Activated naive CD4-positive, alpha-beta T cell treated with anti-CD3 and anti-CD28 coated beads for 36 hours (primary cell): ENCODE results near the gene RUSF1. TPM values are rescaled to one million over a fixed set of nuclear protein-coding genes. Genes with fewer than 3 reads are reported as not detected.
"Not testable (repeated sequence)": the region's sequence is repeated elsewhere in the genome, so short reads cannot be mapped to it uniquely, and the experiment has no call there.

Source experiments
- CTCF ChIA-PET: fragments of 350-600 bp; sonication (Branson Sonifier 250); formaldehyde crosslinking; loops from one replicate; lab custom pipeline; 2021; ENCODE audit warnings: antibody characterized with exemption; lab: Charles Lee
- DNase-seq: peaks from one replicate; pipeline ENCODE4 v3.0.0-alpha.2; 2020
- H3K27ac Mint-ChIP-seq: one replicate; pipeline ENCODE4 v1.8.0; 2021; ENCODE audit warnings: mild to moderate bottlenecking, mixed read lengths
- H3K27me3 Mint-ChIP-seq: one replicate; pipeline ENCODE4 v1.8.0; 2021; ENCODE audit warnings: low read depth, mixed read lengths
- H3K36me3 Mint-ChIP-seq: one replicate; pipeline ENCODE4 v1.8.0; 2021; ENCODE audit warnings: low read depth, mixed read lengths
- H3K4me1 Mint-ChIP-seq: one replicate; pipeline ENCODE4 v1.8.0; 2021; ENCODE audit warnings: low read depth, mixed read lengths
- H3K4me3 Mint-ChIP-seq: one replicate; pipeline ENCODE4 v1.8.0; 2021; ENCODE audit warnings: mild to moderate bottlenecking, moderate library complexity, mixed read lengths
- H3K9me3 Mint-ChIP-seq: one replicate; pipeline ENCODE4 v1.8.0; 2021; ENCODE audit warnings: mixed read lengths
- intact Hi-C: fragments of 100-400 bp; cut with micrococcal nuclease; formaldehyde crosslinking; loops from one replicate; pipeline ENCODE4 v1.15.1; 2023
- total RNA-seq, 2 experiments: library from RNA; stranded (reverse); gene quantifications; one replicate each; pipeline ENCODE4 v1.2.3, GENCODE V29; 2021

The RUSF1 gene
- total RNA-seq, result 10 to 100 TPM; 24.0 to 26.0 TPM

DNA sequence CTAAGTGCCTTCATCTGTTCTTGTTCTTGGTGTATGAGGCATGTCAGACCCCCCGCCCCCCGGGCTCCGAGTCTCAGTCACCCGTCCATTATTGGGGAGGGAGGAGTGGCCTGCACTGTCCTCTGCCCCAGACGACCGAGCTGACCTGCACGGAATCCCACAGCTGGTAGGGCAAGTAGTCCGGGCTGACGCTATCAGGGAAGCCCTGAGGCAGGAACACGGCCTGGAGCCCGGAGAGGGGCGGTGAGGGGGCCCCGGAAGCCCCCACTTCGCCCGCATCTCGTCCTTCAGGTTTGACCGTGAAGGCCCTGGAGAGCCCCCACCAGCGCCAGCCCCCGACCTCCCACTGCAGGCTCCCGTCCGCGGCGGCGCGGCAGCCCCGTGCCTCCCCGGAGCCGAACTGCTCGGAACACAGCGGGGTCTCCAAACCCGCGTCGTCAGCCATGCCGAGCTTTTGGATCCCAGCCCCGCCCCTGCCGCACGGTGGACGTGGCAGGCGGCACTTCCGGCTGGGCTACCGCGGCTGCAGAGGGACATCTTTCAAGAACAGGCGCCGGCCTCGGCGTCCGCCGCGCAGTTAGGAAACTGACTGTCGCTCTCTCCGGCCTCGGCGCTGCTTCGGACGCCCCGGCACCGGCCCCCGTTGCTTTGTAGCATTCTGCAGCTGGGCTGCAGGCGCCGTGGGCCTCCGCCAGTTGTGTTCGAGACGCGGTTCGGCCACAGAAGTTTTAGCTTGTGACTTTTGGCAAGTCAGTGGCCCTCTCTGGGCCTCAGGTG is at the start of gene RUSF1:
Gene RUSF1 (minus strand): TSS at position 463 of the 777 bp plus-strand sequence. CDS start 18 bp downstream, at position 445.
- peak; percentile 91 for DNase-seq
- no peaks in the 10 kb centered on the region for H3K27me3 Mint-ChIP-seq
- peak within 1 kb of the TSS; percentile 92 for H3K4me3 Mint-ChIP-seq
- intact Hi-C loops, result loop anchor here (2.0 kb wide), 4 partner anchors 21 to 361 kb away; no protein-coding TSS in a partner anchor
- H3K9me3 Mint-ChIP-seq, result no peaks in the 10 kb centered on the region
- peaks cover 42% of the 10 kb centered on the region for H3K4me1 Mint-ChIP-seq
- H3K36me3 Mint-ChIP-seq, result peaks cover 3% of the 10 kb centered on the region
- H3K27ac Mint-ChIP-seq, result peak within 1 kb of the TSS; percentile 97
- CTCF ChIA-PET, result no interaction called here

DNA sequence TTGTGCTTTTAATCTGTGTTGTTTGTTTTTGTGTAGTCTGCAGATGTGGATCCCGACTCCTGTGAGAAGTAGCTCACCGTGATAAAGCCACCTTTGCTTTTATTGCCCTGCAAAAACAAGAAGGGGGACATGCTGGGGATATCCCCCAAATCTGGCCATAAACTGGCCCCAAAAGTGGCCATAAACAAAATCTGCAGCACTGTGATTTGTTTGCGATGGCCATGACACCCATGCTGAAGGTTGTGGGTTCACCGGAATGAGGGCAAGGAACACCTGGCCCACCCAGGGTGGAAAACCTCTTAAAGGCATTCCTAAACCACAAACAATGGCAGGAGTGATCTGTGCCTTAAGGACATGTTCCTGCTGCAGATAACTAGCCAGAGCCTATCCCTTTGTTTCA is 34.6 kb upstream of the RUSF1 start:
- H3K27me3 Mint-ChIP-seq, result peaks cover 16% of the 10 kb centered on the region
- peaks cover 4% of the 10 kb centered on the region for H3K4me1 Mint-ChIP-seq
- H3K4me3 Mint-ChIP-seq, result no peak overlapping the region
- CTCF ChIA-PET, result no interaction called here
- peaks cover 11% of the 10 kb centered on the region for H3K9me3 Mint-ChIP-seq
- intact Hi-C loops, result no loop called here
- H3K36me3 Mint-ChIP-seq, result peaks cover 5% of the 10 kb centered on the region
- DNase-seq, result no peak
- no peak overlapping the region for H3K27ac Mint-ChIP-seq

DNA sequence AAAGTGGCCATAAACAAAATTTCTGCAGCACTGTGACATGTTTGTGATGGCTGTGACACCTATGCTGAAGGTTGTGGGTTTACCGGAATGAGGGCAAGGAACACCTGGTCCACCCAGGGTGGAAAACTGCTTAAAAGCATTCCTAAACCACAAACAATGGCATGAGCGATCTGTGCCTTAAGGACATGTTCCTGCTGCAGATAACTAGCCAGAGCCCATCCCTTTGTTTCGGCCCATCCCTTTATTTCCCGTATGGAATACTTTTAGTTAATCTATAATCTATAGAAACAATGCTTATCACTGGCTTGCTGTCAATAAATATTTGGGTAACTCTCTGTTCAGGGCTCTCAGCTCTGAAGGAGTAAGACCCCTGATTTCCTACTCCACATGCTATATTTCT is 31.6 kb upstream of the RUSF1 start:
- Mint-ChIP-seq H3K27me3 (peaks cover 27% of the 10 kb centered on the region), H3K9me3 (peaks cover 11% of the 10 kb centered on the region)
- DNase-seq, H3K4me3 Mint-ChIP-seq, H3K36me3 Mint-ChIP-seq, intact Hi-C loops, H3K4me1 Mint-ChIP-seq, H3K27ac Mint-ChIP-seq: not testable (repeated sequence)
- CTCF ChIA-PET, result interaction anchor here (0.6 to 0.9 kb wide), 2 partner anchors 9 to 32 kb away, joined by 3 read pairs; no protein-coding TSS in a partner anchor

DNA sequence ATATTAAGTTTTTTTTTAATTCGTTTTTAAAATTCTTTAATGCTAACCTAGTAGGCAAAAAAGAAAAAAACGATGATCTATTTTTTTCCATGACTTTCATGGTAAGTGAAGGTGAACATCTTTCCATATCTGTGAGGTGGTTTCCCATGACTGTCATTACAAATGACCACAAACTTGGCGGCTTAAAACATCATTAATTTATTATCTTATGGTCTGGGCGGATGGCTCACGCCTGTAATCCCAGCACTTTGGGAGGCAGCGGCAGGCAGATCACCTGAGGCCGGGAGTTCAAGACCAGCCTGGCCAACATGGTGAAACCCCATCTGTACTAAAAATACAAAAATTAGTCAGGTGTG is 30.0 kb upstream of the RUSF1 start:
- H3K9me3 Mint-ChIP-seq, result peaks cover 11% of the 10 kb centered on the region
- H3K27ac Mint-ChIP-seq, intact Hi-C loops, H3K36me3 Mint-ChIP-seq, H3K4me3 Mint-ChIP-seq, DNase-seq, CTCF ChIA-PET, H3K4me1 Mint-ChIP-seq: not testable (repeated sequence)
- peaks cover 27% of the 10 kb centered on the region for H3K27me3 Mint-ChIP-seq

DNA sequence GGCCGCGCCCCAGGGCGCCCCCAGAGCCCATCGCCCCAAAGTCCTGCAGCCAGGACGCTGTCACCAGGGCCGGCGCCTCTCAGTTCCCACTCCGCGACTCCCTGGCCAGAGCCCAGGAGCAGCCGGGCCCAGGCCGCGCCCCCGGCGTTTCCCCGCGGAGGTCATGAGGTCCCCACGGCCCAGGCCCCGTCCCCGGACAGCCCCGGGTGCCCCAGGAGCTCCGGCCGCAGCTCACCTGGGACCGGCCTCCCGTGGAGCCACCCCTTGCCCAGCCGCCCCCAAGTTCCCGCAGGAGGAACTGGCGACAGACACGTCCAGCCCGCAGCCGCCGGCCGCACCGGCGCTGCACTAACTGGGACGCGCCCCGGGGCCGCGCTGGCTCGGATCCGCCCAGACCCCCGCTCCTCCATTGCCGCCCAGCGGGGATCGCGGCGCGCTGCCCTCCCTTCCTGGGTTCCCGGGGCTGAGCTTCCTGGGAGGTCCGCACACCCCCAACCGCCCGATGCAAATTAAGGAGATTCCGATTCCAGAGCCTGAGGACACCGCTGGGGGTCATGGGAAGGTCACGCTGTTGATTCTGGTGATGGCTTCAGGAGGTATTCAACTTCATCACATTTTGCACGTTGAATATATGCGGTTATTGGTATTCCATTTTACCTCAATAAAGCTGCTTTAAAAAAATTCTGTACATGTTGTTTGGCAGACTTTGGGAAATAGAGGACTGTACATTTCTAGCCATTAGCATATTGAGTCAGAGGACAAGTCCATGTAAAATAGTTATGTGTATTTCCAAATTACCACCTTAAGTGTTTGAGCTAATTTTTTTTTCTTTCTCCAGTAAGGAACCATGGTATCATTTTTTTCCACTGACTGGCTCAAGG is 29.4 kb upstream of the RUSF1 start:
- no peak for DNase-seq
- no peak overlapping the region for H3K27ac Mint-ChIP-seq
- peaks cover 27% of the 10 kb centered on the region for H3K27me3 Mint-ChIP-seq
- intact Hi-C loops, result no loop called here
- peaks cover 5% of the 10 kb centered on the region for H3K36me3 Mint-ChIP-seq
- H3K4me1 Mint-ChIP-seq, result peaks cover 7% of the 10 kb centered on the region
- CTCF ChIA-PET, result no interaction called here
- H3K4me3 Mint-ChIP-seq, result peak overlapping the region; percentile 43
- peaks cover 11% of the 10 kb centered on the region for H3K9me3 Mint-ChIP-seq

DNA sequence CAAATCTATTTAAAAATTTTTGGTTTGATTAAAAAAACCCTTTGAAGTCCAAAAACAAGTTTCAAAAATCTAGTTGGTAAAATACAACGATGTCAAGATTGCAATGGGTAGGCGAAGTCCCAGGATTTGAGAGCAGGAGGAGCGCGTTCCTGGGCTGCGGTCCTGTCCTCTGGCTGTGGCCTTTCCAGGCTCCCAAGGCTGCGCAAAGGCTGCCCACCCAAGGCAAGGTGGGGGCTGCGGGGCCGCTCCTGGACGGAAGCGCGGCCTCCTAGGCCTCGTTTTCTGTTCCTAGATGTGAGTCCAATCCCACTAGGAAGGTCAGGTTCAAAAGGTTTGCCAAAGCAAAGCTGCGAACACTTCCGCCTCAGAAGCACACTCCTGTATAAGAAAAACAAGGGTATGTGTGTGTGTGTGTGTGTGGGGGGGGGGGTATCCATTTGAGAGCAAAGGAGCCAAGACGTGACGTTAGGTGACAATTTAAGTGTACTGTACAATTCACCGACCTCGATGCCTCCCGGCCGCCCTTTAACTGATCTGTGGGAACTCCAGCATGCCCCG is 28.7 kb upstream of the RUSF1 start:
- Mint-ChIP-seq H3K36me3 (peaks cover 5% of the 10 kb centered on the region), H3K4me1 (peaks cover 7% of the 10 kb centered on the region), H3K27ac (no peak overlapping the region), H3K9me3 (peaks cover 11% of the 10 kb centered on the region), H3K4me3 (no peak overlapping the region), H3K27me3 (peaks cover 27% of the 10 kb centered on the region)
- intact Hi-C loops, result no loop called here
- CTCF ChIA-PET, result no interaction called here
- DNase-seq, result no peak

DNA sequence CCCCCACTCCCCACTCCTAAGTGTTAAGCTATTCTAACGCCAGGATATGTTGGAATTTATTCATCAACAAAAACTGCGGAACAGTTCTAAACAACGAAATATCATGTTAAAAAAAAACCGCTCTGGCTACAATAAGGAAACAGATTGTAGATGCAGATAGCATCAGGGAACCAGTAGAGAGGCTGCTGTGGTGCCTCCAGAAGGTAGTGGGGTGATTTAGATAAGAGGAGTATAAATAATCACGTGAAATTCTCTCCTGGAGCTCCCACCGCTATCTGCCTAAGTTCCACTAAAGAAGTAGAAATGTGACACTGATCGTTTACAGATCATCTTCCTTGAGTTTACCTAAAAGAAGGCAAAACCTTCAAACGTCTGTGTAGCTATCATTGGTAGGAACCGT is 27.5 kb upstream of the RUSF1 start:
- CTCF ChIA-PET, result no interaction called here
- DNase-seq, result no peak
- peaks cover 27% of the 10 kb centered on the region for H3K27me3 Mint-ChIP-seq
- no peak overlapping the region for H3K4me3 Mint-ChIP-seq
- H3K4me1 Mint-ChIP-seq, result peaks cover 7% of the 10 kb centered on the region
- peaks cover 11% of the 10 kb centered on the region for H3K9me3 Mint-ChIP-seq
- no peak overlapping the region for H3K27ac Mint-ChIP-seq
- intact Hi-C loops, result no loop called here
- peaks cover 5% of the 10 kb centered on the region for H3K36me3 Mint-ChIP-seq

DNA sequence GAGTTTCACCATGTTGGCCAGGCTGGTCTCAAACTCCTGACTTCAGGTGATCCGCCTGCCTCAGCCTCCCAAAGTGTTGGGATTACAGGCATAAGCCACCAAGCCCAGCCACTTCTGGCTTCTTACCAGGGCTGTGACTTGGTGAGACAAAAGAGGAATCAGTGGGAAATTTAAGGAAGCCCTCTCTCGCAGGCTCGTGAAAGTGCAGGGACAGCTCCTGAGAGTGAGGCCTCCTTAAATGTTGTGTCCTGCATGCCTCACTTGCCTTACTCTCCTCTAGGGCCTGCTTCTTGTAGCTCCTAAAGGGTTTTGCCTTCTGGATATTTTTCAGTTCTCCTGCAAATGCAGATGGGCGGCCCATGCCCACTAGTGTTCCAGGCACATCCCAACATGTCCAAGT is 24.7 kb upstream of the RUSF1 start:
- DNase-seq, result no peak
- Mint-ChIP-seq H3K27me3 (peaks cover 20% of the 10 kb centered on the region), H3K4me3 (no peak overlapping the region), H3K9me3 (no peaks in the 10 kb centered on the region), H3K27ac (no peak overlapping the region), H3K36me3 (no peaks in the 10 kb centered on the region), H3K4me1 (peaks cover 21% of the 10 kb centered on the region)
- CTCF ChIA-PET, result no interaction called here
- intact Hi-C loops, result no loop called here

DNA sequence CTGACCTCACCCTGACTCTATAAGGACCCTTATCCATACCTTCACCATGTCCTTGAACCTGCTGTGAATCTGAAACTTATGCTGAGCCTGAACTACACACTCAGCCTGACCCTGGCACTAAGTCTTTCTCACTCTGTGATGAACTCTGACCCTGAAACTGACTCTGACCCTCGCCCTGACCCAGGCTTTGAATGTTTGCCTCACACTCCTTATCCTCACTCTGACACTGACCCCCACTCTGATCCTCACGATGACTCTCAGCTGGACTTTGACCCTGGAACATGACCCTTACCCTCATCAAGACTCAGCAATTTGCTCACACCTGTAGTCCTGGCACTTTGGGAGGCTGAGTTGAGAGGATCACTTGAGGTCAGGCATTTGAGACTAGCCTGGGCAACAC is 23.9 kb upstream of the RUSF1 start:
- H3K27me3 Mint-ChIP-seq, result peaks cover 16% of the 10 kb centered on the region
- no peak for DNase-seq
- H3K4me1 Mint-ChIP-seq, result peaks cover 22% of the 10 kb centered on the region
- no peak overlapping the region for H3K4me3 Mint-ChIP-seq
- intact Hi-C loops, result no loop called here
- no peak overlapping the region for H3K27ac Mint-ChIP-seq
- no peaks in the 10 kb centered on the region for H3K36me3 Mint-ChIP-seq
- no peaks in the 10 kb centered on the region for H3K9me3 Mint-ChIP-seq
- CTCF ChIA-PET, result no interaction called here

DNA sequence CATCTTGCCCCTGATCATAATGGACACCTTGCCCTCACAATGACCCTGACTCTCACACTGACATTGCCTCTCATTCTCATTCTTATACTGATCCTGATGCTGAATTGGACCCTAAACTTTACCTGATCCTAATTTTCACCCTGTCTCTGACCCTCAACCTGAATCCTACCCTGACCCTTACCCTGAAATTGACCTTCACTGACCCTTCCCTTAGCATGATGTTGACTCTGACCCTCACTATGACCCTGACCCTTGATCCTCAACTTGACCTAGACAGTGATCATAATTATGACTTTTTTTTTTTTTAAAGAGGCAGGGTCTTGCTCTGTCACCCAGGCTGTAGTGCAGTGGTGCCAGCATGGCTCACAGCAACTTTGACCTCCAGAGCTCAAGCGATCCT is 22.9 kb upstream of the RUSF1 start:
- H3K9me3 Mint-ChIP-seq, result no peaks in the 10 kb centered on the region
- DNase-seq, result no peak
- intact Hi-C loops, result no loop called here
- H3K4me1 Mint-ChIP-seq, result peaks cover 22% of the 10 kb centered on the region
- peaks cover 13% of the 10 kb centered on the region for H3K27me3 Mint-ChIP-seq
- no peak overlapping the region for H3K27ac Mint-ChIP-seq
- CTCF ChIA-PET, result interaction anchor here (0.7 kb wide), 1 partner anchor 8 kb away, joined by 3 read pairs; no protein-coding TSS in a partner anchor
- H3K36me3 Mint-ChIP-seq, result no peaks in the 10 kb centered on the region
- H3K4me3 Mint-ChIP-seq, result no peak overlapping the region

DNA sequence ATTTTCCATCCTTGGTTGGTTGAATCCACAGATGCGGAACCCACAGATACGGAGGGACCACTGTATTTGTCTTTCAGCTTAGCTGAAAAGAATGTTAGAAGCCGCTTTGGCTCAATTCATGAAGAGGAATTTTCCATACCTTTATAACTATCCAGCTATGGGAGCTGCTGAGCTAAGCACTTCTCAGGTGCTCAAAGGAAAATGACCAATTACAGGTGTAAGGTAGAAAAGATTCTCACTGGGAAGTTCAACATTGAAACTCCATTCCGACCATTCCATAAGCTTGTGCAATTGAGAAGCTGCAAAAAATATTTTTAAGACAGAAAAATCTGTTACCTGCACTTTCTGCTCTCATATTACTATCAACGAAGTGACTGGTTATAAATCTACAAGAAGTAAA is 22.2 kb upstream of the RUSF1 start:
- H3K4me1 Mint-ChIP-seq, result peaks cover 21% of the 10 kb centered on the region
- H3K4me3 Mint-ChIP-seq, result no peak overlapping the region
- peaks cover 8% of the 10 kb centered on the region for H3K27me3 Mint-ChIP-seq
- no peaks in the 10 kb centered on the region for H3K9me3 Mint-ChIP-seq
- DNase-seq, result no peak
- H3K36me3 Mint-ChIP-seq, result no peaks in the 10 kb centered on the region
- CTCF ChIA-PET, result interaction anchor here (0.7 kb wide), 1 partner anchor 9 kb away, joined by 3 read pairs; no protein-coding TSS in a partner anchor
- no peak overlapping the region for H3K27ac Mint-ChIP-seq
- intact Hi-C loops, result no loop called here

DNA sequence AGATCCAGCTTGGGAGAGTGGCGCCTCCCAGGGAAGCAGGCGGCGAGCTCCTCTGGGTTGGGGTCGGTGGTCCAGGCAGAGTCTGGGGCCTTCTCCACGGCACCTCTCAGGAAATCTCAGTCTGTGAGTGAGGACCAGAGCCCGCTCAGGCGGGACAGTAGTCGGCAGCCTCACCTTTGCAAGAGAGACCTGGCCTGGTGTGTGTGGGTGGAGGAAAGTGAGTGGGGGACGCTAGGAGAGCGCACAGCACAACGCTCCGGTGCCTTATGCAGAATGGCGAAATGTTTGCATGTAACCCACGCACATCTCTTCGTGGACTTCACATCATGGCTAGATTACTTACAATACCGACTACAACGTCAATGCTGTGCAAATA is 21.7 kb upstream of the RUSF1 start:
- DNase-seq, result no peak
- intact Hi-C loops, result loop anchor here (2.0 to 5.0 kb wide), 2 partner anchors 21 to 337 kb away; partner anchors contain the start of gene RUSF1
- Mint-ChIP-seq H3K27ac (no peak overlapping the region), H3K9me3 (no peaks in the 10 kb centered on the region), H3K27me3 (peaks cover 8% of the 10 kb centered on the region), H3K36me3 (no peaks in the 10 kb centered on the region), H3K4me1 (peaks cover 21% of the 10 kb centered on the region), H3K4me3 (no peak overlapping the region)
- CTCF ChIA-PET, result no interaction called here
